GM12801 (cell line): ENCODE data around the gene SEC31B.

Experiments used
- CTCF ChIP-seq: IDR thresholded peaks from one replicate; pipeline ENCODE4 v1.5.1; 2011; ENCODE audit warnings: control low read depth; ENCODE audit not compliant: insufficient read length; ENCODE audit errors: extremely low read depth

The SEC31B gene

GRCh38 chr10:100490531-100490930 lies 29.1 kb downstream of the SEC31B start:
- TF ChIP-seq CTCF, result no peak

GRCh38 chr10:100489396-100489795 lies 30.3 kb downstream of the SEC31B start:
- TF ChIP-seq CTCF, result no peak

- TF ChIP-seq CTCF, result no peak
Measured at GRCh38 chr10:100487529-100487928, 32.1 kb downstream of the SEC31B start.

- no peak for TF ChIP-seq CTCF
Measured at GRCh38 chr10:100485801-100486495, 33.7 kb downstream of the SEC31B start.

GRCh38 chr10:100485366-100485765 lies 34.3 kb downstream of the SEC31B start:
- no peak for TF ChIP-seq CTCF

- TF ChIP-seq CTCF, result no peak
Measured at GRCh38 chr10:100483876-100484666, 35.6 kb downstream of the SEC31B start.

GRCh38 chr10:100482834-100483185 lies 36.9 kb downstream of the SEC31B start:
- no peak for TF ChIP-seq CTCF
